NCI-H526 treated with DMSO at 0.1 percent for 48 hours (cell line): Measurements from ENCODE around the gene PCSK5.

Experiments
- DNase-seq: peaks from one replicate; lab custom pipeline; 2025; lab: John Stamatoyannopoulos, UW

PCSK5 gene

DNA sequence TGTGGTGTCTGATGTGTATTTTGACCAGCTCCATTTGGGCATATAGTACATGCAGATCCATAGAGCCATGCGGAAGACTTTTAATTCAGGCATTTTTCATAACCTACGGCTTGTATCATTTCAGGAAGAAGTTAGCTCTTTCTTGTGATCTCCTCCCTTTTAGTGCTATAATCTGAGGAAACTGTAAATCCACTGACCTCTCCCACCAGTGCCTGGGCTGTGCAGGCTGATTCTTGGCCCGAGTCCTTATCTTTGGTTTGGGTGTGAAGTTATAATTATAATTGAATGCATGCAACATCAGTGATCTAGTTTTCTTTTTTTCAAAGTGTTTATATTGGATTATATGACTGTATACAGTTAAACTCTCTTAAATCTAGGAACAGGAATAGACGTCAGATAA, 247.9 kb downstream of the PCSK5 start:
- no peak for DNase-seq

DNA sequence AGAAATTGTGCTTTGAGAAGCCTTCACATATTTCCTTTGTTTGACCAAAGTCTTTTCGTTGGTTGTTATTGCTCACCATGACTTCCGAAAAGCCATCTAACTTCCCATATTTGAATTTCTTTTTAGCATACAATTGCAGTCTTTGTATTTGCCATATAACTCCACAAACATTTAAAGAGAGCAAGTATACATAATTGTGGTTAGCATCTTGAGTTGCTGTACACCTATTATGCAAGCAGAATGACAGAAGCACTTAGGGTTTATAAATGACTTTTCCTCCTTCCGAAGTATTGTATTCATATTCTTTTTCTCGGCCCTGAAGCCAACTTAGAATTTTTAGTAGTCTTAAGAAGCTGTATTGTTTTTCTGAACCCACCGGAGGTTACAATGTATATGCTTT, 253.4 kb downstream of the PCSK5 start:
- DNase-seq = no peak

DNA sequence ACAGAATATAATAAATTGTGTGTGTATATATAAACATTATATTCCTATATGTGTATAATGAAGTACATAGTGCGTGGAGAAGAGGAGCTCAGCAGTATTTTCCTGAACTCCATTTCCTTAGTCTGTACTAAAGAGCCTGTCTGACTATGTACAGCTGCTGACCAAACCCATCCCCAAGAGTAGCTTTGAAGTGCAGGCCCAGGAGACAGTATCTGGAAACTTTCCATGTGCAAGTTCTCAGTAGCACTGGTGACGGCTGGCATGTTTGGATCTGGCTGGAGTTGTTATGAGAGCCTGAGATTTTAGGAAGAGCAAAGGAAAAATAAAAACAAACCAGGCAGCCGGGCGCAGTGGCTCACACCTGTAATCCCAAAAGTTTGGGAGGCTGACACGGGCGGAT, 259.5 kb downstream of the PCSK5 start:
- DNase-seq = no peak

DNA sequence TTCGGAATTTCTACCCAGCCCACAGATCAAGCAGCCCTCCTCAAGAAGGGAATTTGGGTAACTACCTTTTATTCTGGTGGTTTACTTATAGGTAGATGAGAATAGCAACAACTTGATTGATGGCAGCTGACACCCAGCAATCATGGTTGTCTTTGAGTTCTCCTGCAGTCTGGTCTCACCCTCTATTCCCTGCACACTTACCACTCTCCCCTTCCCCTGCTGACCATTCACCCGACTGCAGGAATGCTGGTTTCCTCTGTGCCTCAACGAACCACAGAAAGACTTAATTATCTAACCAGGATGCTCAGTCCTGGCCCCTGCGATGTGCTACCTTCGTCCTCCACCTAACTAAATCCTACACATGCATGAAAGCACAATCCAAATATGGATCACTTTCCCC, 260.8 kb downstream of the PCSK5 start:
- DNase-seq = no peak

DNA sequence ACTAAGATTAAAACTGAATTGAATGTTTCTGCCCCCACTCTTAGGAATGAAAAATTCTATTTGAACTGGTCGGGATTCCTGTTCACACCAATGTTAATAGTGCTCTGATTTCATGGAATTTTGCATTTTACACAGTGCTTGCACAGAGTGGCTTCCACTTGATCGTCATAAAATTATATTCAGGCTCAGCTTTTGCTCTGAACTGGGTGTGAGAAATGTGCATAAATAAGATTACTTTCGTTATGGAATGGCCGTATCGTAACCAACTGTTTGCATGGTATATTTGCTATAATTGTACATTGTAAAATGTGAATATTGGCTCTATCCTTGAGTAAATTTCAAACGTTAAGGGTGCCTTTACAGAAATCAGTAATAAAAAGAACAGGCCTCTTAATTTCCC, 262.9 kb downstream of the PCSK5 start:
- DNase-seq = no peak

DNA sequence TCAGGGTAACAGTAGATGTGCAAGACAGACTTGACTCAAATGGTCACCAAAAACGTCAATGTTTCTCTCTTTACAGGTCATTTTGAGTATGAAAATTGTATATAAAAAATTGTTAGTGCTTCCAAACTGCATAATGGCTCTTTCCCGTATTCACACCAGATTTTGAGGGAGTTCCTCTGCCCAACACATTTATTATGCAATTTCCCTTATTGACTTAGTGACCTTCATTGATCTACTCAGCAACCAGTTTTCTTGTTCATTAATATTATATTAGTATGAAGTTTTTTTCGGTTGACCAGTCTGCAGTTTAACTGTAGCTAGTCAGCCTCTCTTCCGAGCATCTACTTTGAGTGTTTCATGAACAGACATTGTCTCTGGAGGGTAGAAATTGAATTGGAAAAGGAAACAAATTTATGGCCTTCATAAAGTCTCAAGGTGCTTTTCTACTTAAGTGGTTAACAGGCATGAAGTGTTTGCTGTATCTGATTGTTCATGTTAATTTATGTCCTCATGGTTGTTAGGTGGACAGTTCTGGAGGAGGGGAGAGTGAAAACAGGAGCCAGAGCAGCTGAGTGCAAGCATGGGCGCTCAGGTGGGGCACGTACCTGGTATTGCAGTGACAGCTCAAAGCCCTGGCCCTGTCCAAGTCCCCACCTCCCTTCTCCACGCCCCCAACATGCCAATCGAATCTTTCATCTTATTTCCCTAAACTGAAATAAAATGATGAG, 263.6 kb downstream of the PCSK5 start:
- no peak for DNase-seq

DNA sequence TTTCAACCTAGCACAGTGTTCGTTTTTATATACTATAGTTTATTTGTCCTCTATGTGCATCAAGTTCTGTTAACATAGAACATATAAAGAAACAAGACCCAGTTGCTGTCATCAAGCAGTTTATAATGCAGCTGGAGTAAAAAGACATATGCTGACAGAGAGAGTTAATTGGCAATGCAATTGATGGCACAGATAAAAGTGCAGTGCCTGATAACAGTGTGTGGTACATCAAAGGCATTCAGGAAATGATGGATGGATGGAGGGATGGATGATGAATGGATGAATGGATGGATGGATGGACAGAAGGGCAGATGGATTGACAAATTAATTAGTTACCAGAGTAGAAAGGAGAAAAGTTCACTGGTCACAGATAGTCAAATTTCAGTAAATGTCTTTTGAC, 264.9 kb downstream of the PCSK5 start:
- no peak for DNase-seq

DNA sequence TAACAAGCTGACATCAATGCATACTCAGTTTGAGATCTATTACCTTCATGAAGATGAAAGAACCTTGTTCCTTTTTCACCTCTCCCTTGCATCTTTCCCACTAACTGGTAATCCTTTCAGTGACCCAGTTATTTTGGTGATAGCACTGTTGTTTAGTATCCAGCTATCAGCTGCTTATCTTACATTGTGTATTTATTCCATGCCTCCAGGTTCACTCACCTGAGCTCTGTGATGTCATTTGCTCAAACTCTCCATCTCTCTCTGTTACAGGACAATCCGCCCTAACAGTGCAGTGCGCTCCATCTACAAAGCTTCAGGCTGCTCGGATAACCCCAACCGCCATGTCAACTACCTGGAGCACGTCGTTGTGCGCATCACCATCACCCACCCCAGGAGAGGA, 268.2 kb downstream of the PCSK5 start:
- no peak for DNase-seq

DNA sequence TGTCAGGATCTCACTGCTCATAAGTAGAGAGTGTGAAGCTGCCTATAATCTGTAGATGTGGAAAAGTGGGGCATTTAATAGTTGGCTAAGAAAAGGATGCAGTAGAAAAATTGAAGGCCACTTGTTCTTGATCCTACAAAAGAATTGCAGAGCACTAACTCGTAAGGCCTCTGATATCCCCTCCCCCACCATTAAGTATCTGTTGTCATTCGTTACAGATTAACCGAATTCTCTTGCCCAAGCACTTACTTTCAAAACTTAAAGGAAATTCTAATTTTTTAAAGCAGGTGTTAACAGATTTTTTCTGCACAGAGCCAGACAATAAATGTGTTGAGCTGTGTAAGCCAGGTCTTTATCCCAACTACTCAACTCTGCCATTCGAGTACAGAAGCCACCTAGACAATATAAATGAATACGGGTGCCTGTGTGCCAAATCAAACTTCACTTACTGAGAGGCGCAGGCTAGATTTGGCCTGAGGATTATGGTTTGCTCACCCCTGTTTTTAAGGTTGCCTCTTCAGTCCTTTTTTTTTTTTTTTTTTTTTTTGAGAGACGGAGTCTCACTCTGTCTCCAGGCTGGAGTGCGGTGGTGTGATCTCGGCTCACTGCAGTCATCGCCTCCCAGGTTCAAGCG, 268.9 kb downstream of the PCSK5 start:
- no peak for DNase-seq

DNA sequence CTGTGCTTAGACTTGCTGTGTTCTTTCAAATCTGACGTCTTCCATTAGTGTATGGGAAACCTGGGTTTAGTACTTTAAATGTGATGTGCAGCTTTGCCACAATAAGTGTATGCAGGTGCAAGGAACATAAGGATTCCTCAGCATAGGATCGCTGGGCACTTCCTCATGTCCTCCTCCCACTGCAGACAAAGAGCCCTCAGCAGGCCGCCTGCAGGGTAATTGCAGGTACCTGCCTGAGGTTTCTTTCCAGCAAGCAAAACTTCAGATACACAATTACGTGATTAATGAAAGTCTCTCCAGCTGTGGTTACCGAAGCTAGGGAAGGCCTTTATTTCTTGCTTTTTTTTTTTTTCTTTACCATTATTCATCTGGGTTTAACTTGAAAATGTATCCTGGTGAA, 270.6 kb downstream of the PCSK5 start:
- no peak for DNase-seq

DNA sequence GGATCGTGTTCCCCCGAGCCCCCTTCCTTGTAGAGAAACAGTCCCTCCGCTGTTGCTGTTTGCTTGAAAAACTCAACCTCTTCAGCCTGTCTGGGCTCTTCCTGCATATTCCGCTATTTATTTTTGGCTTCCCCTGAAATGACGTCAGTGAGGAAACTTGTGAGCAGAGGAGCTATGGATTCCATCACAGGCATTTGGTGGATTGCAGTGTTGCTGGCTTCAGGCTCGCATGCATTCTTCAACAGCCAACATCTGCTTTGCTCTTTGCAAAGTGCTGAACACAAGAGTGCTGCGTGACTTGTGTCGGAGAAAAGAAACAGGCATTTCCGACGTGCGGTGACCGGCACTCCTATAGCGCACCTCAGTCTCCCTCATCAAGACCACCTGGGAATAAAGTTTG, 271.1 kb downstream of the PCSK5 start:
- DNase-seq = no peak

DNA sequence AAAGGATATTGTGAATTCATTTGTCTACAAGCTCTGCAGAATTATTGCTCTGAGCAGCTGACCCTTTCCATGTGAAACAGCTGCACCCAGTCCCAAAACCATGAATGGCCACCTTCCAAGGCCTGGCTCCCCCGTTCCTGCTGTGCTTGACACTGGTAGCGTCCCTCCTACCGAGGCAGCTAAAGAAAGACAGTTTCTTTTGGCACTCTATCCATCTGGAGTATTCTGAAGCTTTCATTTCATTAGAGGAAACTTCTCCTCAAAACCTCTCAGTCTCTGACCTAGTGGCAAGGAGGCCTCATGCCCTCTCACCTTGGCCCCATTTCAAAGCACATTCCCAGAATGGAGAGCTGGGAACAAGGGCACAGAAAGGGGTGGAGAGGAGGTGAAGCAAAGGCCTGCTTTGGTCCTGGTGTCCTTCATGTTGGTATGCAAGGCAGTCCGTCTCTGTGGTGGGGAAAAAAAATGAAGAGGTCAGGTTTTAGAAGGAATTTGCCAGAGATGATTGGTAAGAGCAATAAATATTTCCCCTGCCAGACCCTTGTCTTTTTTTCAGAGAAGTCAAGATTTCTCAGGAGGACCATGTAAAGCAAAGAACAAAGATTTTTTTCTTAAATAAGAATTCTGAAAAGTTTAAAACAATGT, 271.7 kb downstream of the PCSK5 start:
- no peak for DNase-seq

DNA sequence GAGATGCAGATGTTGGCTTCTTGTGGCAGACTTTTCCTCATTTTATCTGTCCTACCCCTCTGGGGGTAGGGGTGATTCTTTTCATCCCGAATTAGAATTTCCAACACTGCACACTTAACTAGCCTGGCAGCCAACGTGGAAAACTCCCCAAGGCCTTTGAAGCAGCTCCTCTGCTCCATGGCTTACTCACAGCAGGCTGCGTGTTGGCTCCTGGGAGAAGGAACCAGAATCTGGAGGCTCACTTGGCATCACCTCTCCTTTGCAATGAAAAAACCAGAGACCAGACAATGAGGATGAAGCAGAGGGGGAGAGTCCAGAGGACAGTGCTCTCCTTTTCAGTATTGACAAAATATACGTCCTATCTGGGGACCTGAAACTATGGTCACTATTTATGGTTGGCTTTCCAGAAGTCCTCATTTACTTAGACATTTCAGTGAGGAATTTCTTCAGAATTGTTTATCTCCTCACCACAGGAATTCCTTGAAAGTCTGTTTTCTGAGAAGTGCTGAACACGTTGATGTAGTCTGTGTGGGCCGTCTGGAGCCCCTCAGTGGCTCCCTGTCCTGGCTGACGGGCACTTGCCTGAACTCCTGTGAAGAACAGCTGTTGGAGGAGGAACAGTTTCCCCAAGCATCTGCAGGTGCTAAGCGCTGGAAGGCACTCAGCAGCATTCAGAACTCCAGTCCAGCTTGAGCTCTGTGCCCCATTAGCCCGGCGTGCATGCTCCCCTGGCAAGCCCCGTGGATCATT, 272.5 kb downstream of the PCSK5 start:
- DNase-seq = no peak

DNA sequence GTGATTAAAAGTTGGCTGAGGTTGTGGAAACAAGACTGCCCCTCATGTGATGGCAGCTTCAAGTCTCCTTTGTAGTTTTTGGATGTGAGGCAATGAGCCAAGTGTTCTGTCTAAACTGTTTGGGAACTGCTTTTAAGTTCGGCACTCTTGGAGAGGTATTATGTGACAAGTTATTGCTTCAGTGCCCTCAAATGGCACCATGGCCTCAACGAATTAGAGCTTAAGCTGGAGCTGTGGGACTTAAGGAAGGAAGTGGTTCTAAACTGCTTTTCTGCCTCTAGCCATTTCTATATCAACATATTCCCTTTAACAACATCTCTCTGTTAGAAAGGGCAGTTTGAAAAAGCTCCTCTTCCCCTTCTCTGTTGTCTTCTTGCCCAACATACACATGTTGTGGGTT, 276.1 kb downstream of the PCSK5 start:
- no peak for DNase-seq

DNA sequence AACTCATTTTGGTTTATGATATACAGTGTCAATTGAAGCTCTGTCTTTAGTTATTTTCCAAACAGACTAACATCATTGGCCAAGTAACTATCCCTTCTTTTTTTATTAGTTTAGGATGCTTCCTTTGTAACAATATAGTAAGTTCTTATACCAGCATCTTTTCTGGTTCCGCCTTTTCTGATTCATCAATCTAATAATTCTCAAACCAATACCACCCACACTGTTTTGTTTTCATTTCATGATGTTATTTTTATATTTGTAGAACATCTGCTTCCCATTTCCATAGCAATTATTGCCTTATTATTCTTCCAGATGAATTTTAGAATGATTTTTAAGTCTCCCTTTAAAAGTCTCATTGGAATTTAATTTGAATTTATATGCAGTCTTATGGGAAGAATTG, 285.7 kb downstream of the PCSK5 start:
- DNase-seq = no peak

DNA sequence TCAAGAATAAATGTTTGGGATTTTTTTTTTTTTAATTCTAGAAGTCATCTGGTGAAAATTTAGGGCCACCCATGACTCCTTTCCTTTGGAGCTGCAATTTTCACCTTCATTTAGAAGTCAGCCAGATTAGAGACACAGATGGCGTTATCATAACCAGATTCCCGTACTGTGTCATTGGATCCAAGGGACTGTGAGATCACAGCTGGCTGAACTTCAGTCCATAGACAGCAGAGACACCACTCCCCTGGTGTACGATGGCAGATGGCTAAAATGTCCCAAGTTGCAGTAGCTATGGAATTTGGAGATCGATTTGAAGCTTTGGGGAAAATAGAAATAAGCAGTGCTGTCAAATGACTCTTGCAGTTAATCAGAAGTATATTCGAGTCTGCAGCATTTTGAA, 287.5 kb downstream of the PCSK5 start:
- no peak for DNase-seq

DNA sequence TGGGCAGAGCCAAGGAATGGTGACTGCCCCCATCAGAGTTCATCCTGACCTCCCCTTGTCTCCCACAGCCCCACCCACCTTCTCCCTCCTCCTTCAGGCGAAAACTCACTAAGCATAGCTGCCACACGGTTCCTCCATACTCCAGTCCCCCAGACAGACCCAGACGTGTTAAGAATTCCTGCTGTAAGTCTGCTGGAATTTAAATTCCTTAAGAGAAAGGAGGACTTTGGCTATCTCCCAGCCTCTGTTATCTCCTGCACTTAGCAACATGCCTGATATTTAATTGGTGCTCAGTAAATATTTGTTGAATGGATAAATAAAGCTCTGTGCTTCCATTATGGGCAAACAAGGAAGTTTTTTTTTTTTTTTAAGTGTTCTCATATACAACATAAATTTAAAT, 290.1 kb downstream of the PCSK5 start:
- DNase-seq = no peak

DNA sequence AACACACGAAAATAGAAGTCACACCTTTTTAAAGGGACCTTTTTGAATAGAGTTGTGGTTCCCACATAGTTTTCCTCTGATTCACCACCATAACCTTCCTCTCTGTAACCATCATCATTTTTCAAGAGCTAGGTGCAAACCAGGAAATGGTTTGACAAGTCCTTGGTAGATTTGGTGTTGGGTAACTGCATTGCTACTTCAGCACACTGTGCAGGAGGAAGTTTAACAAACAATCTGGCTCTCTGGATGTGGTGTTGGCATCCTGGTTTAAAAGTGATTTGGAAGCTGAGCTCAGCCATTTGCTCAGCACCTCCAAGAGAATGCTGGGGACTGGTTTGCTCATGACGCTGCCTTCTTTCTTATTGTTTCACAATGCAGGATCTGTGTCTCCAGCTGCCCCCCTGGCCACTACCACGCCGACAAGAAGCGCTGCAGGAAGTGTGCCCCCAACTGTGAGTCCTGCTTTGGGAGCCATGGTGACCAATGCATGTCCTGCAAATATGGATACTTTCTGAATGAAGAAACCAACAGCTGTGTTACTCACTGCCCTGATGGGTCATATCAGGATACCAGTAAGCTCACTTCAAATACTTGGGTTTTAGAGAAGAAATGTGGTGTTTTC, 290.7 kb downstream of the PCSK5 start:
- no peak for DNase-seq

DNA sequence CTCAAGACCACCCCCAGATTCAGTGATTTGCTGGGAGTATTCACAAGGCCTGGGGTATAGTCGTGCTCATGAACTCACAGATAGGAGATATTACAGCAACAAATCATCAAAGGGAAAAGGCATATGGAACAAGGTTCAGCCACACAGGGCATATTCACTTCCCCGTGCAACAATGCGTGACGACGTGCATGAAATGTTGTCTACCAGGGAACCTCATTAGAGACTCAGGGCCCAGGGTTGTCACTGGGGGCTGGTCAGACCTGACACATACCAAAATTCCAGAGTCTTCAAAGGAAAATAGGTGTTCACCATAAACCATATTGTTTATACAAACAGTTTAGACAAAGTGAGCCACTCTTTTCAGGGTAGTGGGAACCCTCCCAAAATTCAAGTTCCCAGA, 291.3 kb downstream of the PCSK5 start:
- no peak for DNase-seq

DNA sequence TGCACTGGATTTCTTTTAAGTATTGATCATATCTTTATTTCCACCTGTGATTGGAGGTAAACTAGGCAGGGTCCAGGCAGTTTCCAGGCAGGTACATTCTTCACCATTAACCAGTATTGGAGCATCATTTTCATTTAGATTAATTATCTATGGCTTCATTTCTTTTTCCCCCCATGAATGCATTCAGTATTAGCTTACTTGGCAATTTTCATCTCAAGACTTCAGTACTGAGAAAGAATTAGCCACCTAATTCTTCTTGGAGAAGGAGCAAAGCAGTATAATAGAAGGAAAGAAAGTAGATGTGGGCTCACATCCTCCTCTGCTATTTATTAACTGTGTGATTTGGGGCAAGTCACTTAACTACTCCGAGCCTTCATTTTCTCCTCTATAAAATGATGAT, 295.0 kb downstream of the PCSK5 start:
- no peak for DNase-seq

DNA sequence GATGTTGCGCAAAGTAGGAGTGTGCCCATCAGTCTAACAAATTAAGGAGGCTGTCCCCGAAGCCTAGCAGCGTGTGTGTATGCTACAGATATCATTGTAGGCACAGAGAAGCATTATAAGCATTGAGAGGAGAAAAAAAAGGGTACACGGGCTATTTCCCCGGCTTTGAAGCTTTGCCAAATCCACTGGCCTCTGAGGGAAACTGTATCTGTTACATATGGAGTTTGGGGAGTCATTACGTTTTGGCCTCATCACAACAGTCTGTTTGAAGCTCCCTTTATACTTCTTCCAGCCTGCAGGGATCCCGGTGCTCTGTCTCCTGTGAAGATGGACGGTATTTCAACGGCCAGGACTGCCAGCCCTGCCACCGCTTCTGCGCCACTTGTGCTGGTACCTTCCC, 297.8 kb downstream of the PCSK5 start:
- DNase-seq = no peak

DNA sequence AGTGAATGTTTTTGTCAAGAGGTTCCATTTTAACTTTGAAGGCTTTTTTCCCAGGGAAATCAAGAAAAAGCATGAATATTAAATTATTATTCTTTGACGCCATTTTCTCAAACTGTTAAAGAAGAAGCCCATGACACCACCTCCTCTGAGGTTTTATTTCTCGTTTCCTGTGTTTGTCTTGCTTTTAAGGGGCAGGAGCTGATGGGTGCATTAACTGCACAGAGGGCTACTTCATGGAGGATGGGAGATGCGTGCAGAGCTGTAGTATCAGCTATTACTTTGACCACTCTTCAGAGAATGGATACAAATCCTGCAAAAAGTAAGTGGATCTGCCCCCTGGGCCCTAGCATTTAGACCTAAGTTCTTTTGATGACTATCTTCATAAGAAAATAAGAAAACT, 298.4 kb downstream of the PCSK5 start:
- no peak for DNase-seq

DNA sequence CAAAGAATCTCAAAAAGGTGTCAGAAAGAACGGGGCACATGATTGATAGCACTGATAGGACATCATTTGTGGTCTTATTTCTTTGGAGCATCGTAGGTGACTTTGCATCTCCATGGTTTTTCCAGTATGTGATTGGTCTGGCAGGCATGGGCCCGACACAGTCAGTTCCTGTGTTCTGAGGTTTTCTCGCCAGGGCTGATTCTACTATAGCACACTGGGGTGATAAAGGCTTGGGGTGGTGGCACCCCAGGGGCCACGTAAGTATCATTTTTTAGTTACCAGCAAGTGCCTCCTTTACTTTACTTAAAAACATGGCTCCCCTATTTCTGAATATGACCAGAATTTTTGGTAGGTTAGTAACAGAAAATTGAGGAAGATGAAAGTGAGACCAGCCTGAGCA, 301.0 kb downstream of the PCSK5 start:
- DNase-seq = no peak
